Naive thymus-derived CD8-positive, alpha-beta T cell (primary cell): ENCODE data around the gene RFLNA. TPM values are rescaled to one million over a fixed set of nuclear protein-coding genes. Genes with fewer than 3 reads are reported as not detected.
"Not testable (repeated sequence)": the region's sequence is repeated elsewhere in the genome, so short reads cannot be mapped to it uniquely, and the experiment has no call there.

Experiments
- ATAC-seq, 2 donors: fragments of 150-1000 bp; cut with Tn5 transposase in 1 of 2; sonication (Bioruptor Pico), chemical (Tn5 transposase) in 1 of 2; 1 replicate in 1 of 2; 2 replicates in 1 of 2; pipeline ENCODE4 v1.10.0; 2021; ENCODE audit warnings: mild to moderate bottlenecking in 2 of 2, moderate library complexity in 2 of 2
- POLR2A ChIA-PET: fragments of 350-600 bp; sonication (Branson Sonifier 250); formaldehyde crosslinking; loops from one replicate; lab custom pipeline; 2021; ENCODE audit warnings: antibody characterized with exemption; lab: Charles Lee
- DNase-seq, 10 donors: peaks; one replicate each; pipeline versions ENCODE4 v3.0.0 to v3.0.0-alpha.2; 2020 to 2022
- H3K27ac Mint-ChIP-seq, 10 donors: one replicate each; pipeline ENCODE4 v1.8.0; 2020 to 2022; ENCODE audit warnings: mild to moderate bottlenecking in 10 of 10, mixed read lengths in 10 of 10, moderate library complexity in 4 of 10, inconsistent platforms in 1 of 10
- H3K27me3 Mint-ChIP-seq, 5 donors: one replicate each; pipeline ENCODE4 v1.8.0; 2021 to 2022; ENCODE audit warnings: mixed read lengths in 5 of 5
- H3K36me3 Mint-ChIP-seq, 3 donors: one replicate each; pipeline ENCODE4 v1.8.0; 2020 to 2022; ENCODE audit warnings: mixed read lengths in 3 of 3, mild to moderate bottlenecking in 2 of 3, inconsistent platforms in 1 of 3
- H3K4me1 Mint-ChIP-seq, 4 donors: one replicate each; pipeline ENCODE4 v1.8.0; 2021 to 2022; ENCODE audit warnings: mixed read lengths in 4 of 4
- H3K4me3 Mint-ChIP-seq, 10 donors: one replicate each; pipeline ENCODE4 v1.8.0; 2020 to 2022; ENCODE audit warnings: mild to moderate bottlenecking in 10 of 10, mixed read lengths in 10 of 10, moderate library complexity in 6 of 10, inconsistent platforms in 1 of 10
- H3K9me3 Mint-ChIP-seq, 9 donors: one replicate each; pipeline ENCODE4 v1.8.0; 2020 to 2022; ENCODE audit warnings: mixed read lengths in 9 of 9, mild to moderate bottlenecking in 3 of 9, inconsistent platforms in 1 of 9, moderate library complexity in 1 of 9
- polyA plus RNA-seq, 3 donors: library from polyadenylated mRNA; unstranded; fragments of 300-500 nt; fragmentation: Illumina TruSeq; gene quantifications; one replicate each; pipeline ENCODE4 v1.2.3, GENCODE V29; 2021
- total RNA-seq, 8 experiments: library from RNA in 2 of 8; stranded (reverse) in 2 of 8; gene quantifications; one replicate each; pipeline ENCODE4 v1.2.3 and lab custom pipeline; 2021 to 2026

The RFLNA gene
- total and polyA plus RNA-seq, 5 experiments from 2014 or later = not detected

GRCh38 chr12:124319368-124320050 is 24.6 kb downstream of the RFLNA start:
- peaks cover 0 to 16% (median 11%) of the 10 kb centered on the region in 9 donors for H3K9me3 Mint-ChIP-seq
- H3K27ac Mint-ChIP-seq = peak overlapping the region in 1 of 10 donors; percentile 41
- no peak overlapping the region for H3K4me3 Mint-ChIP-seq
- POLR2A ChIA-PET = no interaction called here
- DNase-seq (no peak), ATAC-seq (no peak)
- no peaks in the 10 kb centered on the region for H3K27me3 Mint-ChIP-seq
- H3K4me1 Mint-ChIP-seq = peaks cover 0 to 2% (median 0%) of the 10 kb centered on the region in 4 donors
- H3K36me3 Mint-ChIP-seq = peaks cover 5 to 11% (median 11%) of the 10 kb centered on the region in 3 donors

GRCh38 chr12:124321040-124321481 is 26.2 kb downstream of the RFLNA start:
- ATAC-seq = peak; percentile 73 to 86
- Mint-ChIP-seq H3K36me3 (peaks cover 9 to 22% (median 21%) of the 10 kb centered on the region in 3 donors), H3K27me3 (no peaks in the 10 kb centered on the region), H3K27ac (peak overlapping the region in 1 of 10 donors; percentile 19), H3K4me1 (peaks cover 0 to 2% (median 0%) of the 10 kb centered on the region in 4 donors), H3K4me3 (no peak overlapping the region), H3K9me3 (peaks cover 0 to 20% (median 11%) of the 10 kb centered on the region in 9 donors)
- peak; percentile 12 to 73 (median 43) for DNase-seq
- POLR2A ChIA-PET = no interaction called here

- peaks cover 0 to 20% (median 11%) of the 10 kb centered on the region in 9 donors for H3K9me3 Mint-ChIP-seq
- POLR2A ChIA-PET = no interaction called here
- no peak overlapping the region for H3K4me3 Mint-ChIP-seq
- peaks cover 9 to 22% (median 21%) of the 10 kb centered on the region in 3 donors for H3K36me3 Mint-ChIP-seq
- no peaks in the 10 kb centered on the region for H3K27me3 Mint-ChIP-seq
- DNase-seq = no peak
- peak overlapping the region in 1 of 10 donors; percentile 56 for H3K27ac Mint-ChIP-seq
- ATAC-seq = peak in 1 of 2 donors; percentile 14
- peaks cover 0 to 2% (median 0%) of the 10 kb centered on the region in 4 donors for H3K4me1 Mint-ChIP-seq
These were observed 26.8 kb downstream of the RFLNA start for GRCh38 chr12:124321556-124322270.

GRCh38 chr12:124322271-124322998 is 27.5 kb downstream of the RFLNA start:
- peaks cover 9 to 22% (median 21%) of the 10 kb centered on the region in 3 donors for H3K36me3 Mint-ChIP-seq
- POLR2A ChIA-PET = no interaction called here
- H3K9me3 Mint-ChIP-seq = peaks cover 0 to 20% (median 11%) of the 10 kb centered on the region in 9 donors
- peaks cover 0 to 2% (median 0%) of the 10 kb centered on the region in 4 donors for H3K4me1 Mint-ChIP-seq
- DNase-seq (no peak), ATAC-seq (no peak)
- no peak overlapping the region for H3K4me3 Mint-ChIP-seq
- H3K27me3 Mint-ChIP-seq = no peaks in the 10 kb centered on the region
- peak overlapping the region in 2 of 10 donors; percentile 46 to 78 for H3K27ac Mint-ChIP-seq

- Mint-ChIP-seq H3K36me3 (peaks cover 9 to 22% (median 21%) of the 10 kb centered on the region in 3 donors), H3K27ac (peak overlapping the region in 1 of 10 donors; percentile 78), H3K9me3 (peaks cover 0 to 20% (median 11%) of the 10 kb centered on the region in 9 donors)
- H3K4me3 Mint-ChIP-seq, POLR2A ChIA-PET, DNase-seq, H3K27me3 Mint-ChIP-seq, H3K4me1 Mint-ChIP-seq, ATAC-seq: not testable (repeated sequence)
These were observed 28.1 kb downstream of the RFLNA start for GRCh38 chr12:124322999-124323328.

- H3K27me3 Mint-ChIP-seq = no peaks in the 10 kb centered on the region
- H3K4me3 Mint-ChIP-seq = no peak overlapping the region
- H3K4me1 Mint-ChIP-seq = peaks cover 0 to 2% (median 0%) of the 10 kb centered on the region in 4 donors
- DNase-seq (no peak), ATAC-seq (no peak)
- POLR2A ChIA-PET = no interaction called here
- peak overlapping the region in 4 of 10 donors; percentile 40 to 85 (median 45) for H3K27ac Mint-ChIP-seq
- H3K36me3 Mint-ChIP-seq = peaks cover 9 to 26% (median 22%) of the 10 kb centered on the region in 3 donors
- peaks cover 0 to 20% (median 11%) of the 10 kb centered on the region in 9 donors for H3K9me3 Mint-ChIP-seq
These were observed 29.1 kb downstream of the RFLNA start for GRCh38 chr12:124323771-124324530.

GRCh38 chr12:124324803-124325705 is 30.2 kb downstream of the RFLNA start:
- no peak overlapping the region for H3K4me3 Mint-ChIP-seq
- H3K27ac Mint-ChIP-seq = no peak overlapping the region
- H3K27me3 Mint-ChIP-seq = no peaks in the 10 kb centered on the region
- H3K36me3 Mint-ChIP-seq = peaks cover 9 to 35% (median 22%) of the 10 kb centered on the region in 3 donors
- ATAC-seq = no peak
- no peaks in the 10 kb centered on the region for H3K4me1 Mint-ChIP-seq
- DNase-seq = no peak
- peaks cover 0 to 20% (median 11%) of the 10 kb centered on the region in 9 donors for H3K9me3 Mint-ChIP-seq
- POLR2A ChIA-PET = no interaction called here

GRCh38 chr12:124326104-124326503 is 31.2 kb downstream of the RFLNA start:
- POLR2A ChIA-PET = no interaction called here
- H3K27ac Mint-ChIP-seq = no peak overlapping the region
- H3K9me3 Mint-ChIP-seq = peaks cover 0 to 20% (median 11%) of the 10 kb centered on the region in 9 donors
- ATAC-seq (no peak), DNase-seq (no peak)
- H3K27me3 Mint-ChIP-seq = no peaks in the 10 kb centered on the region
- no peak overlapping the region for H3K4me3 Mint-ChIP-seq
- no peaks in the 10 kb centered on the region for H3K4me1 Mint-ChIP-seq
- H3K36me3 Mint-ChIP-seq = peaks cover 9 to 40% (median 22%) of the 10 kb centered on the region in 3 donors

GRCh38 chr12:124326871-124327270 is 32.0 kb downstream of the RFLNA start:
- H3K36me3 Mint-ChIP-seq = peaks cover 9 to 46% (median 22%) of the 10 kb centered on the region in 3 donors
- no peak for ATAC-seq
- H3K27ac Mint-ChIP-seq = no peak overlapping the region
- peaks cover 0 to 20% (median 11%) of the 10 kb centered on the region in 9 donors for H3K9me3 Mint-ChIP-seq
- POLR2A ChIA-PET = no interaction called here
- no peak for DNase-seq
- H3K4me1 Mint-ChIP-seq = no peaks in the 10 kb centered on the region
- H3K4me3 Mint-ChIP-seq = no peak overlapping the region
- H3K27me3 Mint-ChIP-seq = no peaks in the 10 kb centered on the region

GRCh38 chr12:124327362-124328043 is 32.6 kb downstream of the RFLNA start:
- H3K27me3 Mint-ChIP-seq = no peaks in the 10 kb centered on the region
- no peak overlapping the region for H3K27ac Mint-ChIP-seq
- peaks cover 0 to 18% (median 11%) of the 10 kb centered on the region in 9 donors for H3K9me3 Mint-ChIP-seq
- H3K4me1 Mint-ChIP-seq = no peaks in the 10 kb centered on the region
- no peak overlapping the region for H3K4me3 Mint-ChIP-seq
- POLR2A ChIA-PET = no interaction called here
- no peak for DNase-seq
- no peak for ATAC-seq
- peaks cover 9 to 49% (median 22%) of the 10 kb centered on the region in 3 donors for H3K36me3 Mint-ChIP-seq

GRCh38 chr12:124328116-124328515 is 33.2 kb downstream of the RFLNA start:
- DNase-seq = no peak
- no peak for ATAC-seq
- Mint-ChIP-seq H3K4me3 (no peak overlapping the region), H3K9me3 (peaks cover 0 to 18% (median 11%) of the 10 kb centered on the region in 9 donors), H3K27ac (no peak overlapping the region), H3K36me3 (peaks cover 9 to 51% (median 22%) of the 10 kb centered on the region in 3 donors), H3K27me3 (no peaks in the 10 kb centered on the region), H3K4me1 (no peaks in the 10 kb centered on the region)
- POLR2A ChIA-PET = no interaction called here
